Neural cell (in vitro differentiated cells): ENCODE measurements around the gene C19orf33.

Experiments used
- CTCF ChIP-seq: fragments of 450-650 bp; IDR thresholded peaks from 2 replicates; pipeline ENCODE4 v1.5.1; 2014; ENCODE audit warnings: antibody characterized with exemption, mild to moderate bottlenecking, moderate library complexity; ENCODE audit not compliant: poor library complexity, severe bottlenecking
- EP300 ChIP-seq: fragments of 450-650 bp; conservative IDR thresholded peaks from 2 replicates; pipeline ENCODE4 v1.6.1; 2014; ENCODE audit warnings: antibody characterized with exemption, mild to moderate bottlenecking, moderate library complexity; ENCODE audit not compliant: poor library complexity, severe bottlenecking
- EZH2 ChIP-seq: fragments of 200-600, 300-800 bp; shearing (Covaris generic), sonication (generic); IDR thresholded peaks from 2 replicates; pipeline ENCODE4 v1.6.1; 2014; ENCODE audit warnings: antibody characterized with exemption, low read length, borderline replicate concordance, mild to moderate bottlenecking; ENCODE audit not compliant: insufficient read depth, poor library complexity, severe bottlenecking
- MXI1 ChIP-seq: fragments of 450-650 bp; conservative IDR thresholded peaks from 2 replicates; pipeline ENCODE4 v1.6.1; 2014; ENCODE audit warnings: antibody characterized with exemption, mild to moderate bottlenecking; ENCODE audit not compliant: poor library complexity, severe bottlenecking
- POLR2AphosphoS5 ChIP-seq: IDR thresholded peaks from 2 replicates; pipeline ENCODE4 v1.6.1; 2012
- RAD21 ChIP-seq: fragments of 450-650 bp; conservative IDR thresholded peaks from 2 replicates; pipeline ENCODE4 v1.6.1; 2014; ENCODE audit warnings: antibody characterized with exemption, mild to moderate bottlenecking, moderate library complexity
- SMC3 ChIP-seq: fragments of 450-650 bp; conservative IDR thresholded peaks from 2 replicates; pipeline ENCODE4 v1.6.1; 2014; ENCODE audit warnings: antibody characterized with exemption, mild to moderate bottlenecking, moderate library complexity; ENCODE audit not compliant: poor library complexity
- TAF1 ChIP-seq: IDR thresholded peaks from 2 replicates; pipeline ENCODE4 v1.6.1; 2012; ENCODE audit warnings: low read depth
- TF ChIP-seq, protein P1 (sequence below): IDR thresholded peaks from 2 replicates; pipeline ENCODE4 v1.6.1; 2012; ENCODE audit warnings: borderline replicate concordance

- TF ChIP-seq CTCF = no peak
- TF ChIP-seq EP300 = no peak
- TF ChIP-seq EZH2 = no peak
- TF ChIP-seq SMC3 = no peak
- no peak for TF ChIP-seq POLR2AphosphoS5
- TF ChIP-seq RAD21 = no peak
- no peak for TF ChIP-seq MXI1
- no peak for TF ChIP-seq TAF1
- TF ChIP-seq, protein P1, sequence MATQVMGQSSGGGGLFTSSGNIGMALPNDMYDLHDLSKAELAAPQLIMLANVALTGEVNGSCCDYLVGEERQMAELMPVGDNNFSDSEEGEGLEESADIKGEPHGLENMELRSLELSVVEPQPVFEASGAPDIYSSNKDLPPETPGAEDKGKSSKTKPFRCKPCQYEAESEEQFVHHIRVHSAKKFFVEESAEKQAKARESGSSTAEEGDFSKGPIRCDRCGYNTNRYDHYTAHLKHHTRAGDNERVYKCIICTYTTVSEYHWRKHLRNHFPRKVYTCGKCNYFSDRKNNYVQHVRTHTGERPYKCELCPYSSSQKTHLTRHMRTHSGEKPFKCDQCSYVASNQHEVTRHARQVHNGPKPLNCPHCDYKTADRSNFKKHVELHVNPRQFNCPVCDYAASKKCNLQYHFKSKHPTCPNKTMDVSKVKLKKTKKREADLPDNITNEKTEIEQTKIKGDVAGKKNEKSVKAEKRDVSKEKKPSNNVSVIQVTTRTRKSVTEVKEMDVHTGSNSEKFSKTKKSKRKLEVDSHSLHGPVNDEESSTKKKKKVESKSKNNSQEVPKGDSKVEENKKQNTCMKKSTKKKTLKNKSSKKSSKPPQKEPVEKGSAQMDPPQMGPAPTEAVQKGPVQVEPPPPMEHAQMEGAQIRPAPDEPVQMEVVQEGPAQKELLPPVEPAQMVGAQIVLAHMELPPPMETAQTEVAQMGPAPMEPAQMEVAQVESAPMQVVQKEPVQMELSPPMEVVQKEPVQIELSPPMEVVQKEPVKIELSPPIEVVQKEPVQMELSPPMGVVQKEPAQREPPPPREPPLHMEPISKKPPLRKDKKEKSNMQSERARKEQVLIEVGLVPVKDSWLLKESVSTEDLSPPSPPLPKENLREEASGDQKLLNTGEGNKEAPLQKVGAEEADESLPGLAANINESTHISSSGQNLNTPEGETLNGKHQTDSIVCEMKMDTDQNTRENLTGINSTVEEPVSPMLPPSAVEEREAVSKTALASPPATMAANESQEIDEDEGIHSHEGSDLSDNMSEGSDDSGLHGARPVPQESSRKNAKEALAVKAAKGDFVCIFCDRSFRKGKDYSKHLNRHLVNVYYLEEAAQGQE = no peak
Observed at GRCh38 chr19:38350883-38351282, 46.8 kb downstream of the C19orf33 start.
